WTC11 (cell line): ENCODE measurements around the gene GHSR. TPM values are rescaled to one million over a fixed set of nuclear protein-coding genes. Genes with fewer than 3 reads are reported as not detected.

Source experiments
- ATAC-seq: fragments of 200-7000 bp; cut with Tn5 transposase; 2 replicates; pipeline ENCODE4 v1.10.0; 2021; ENCODE audit warnings: mild to moderate bottlenecking, moderate library complexity
- CTCF ChIA-PET: fragments of 300-600 bp; sonication (Branson Sonifier 250); formaldehyde crosslinking; loops from one replicate; lab custom pipeline; 2021; ENCODE audit warnings: antibody characterized with exemption; lab: Charles Lee
- POLR2A ChIA-PET: fragments of 350-600 bp; sonication (Branson Sonifier 250); formaldehyde crosslinking; loops from one replicate; lab custom pipeline; 2021; ENCODE audit warnings: antibody characterized with exemption; lab: Charles Lee
- DNase-seq: peaks from one replicate; pipeline ENCODE4 v3.0.0; 2021; ENCODE audit warnings: low spot score
- H3K27ac Mint-ChIP-seq: 2 replicates; pipeline ENCODE4 v1.8.0; 2021; ENCODE audit warnings: mixed read lengths
- H3K27me3 Mint-ChIP-seq: 2 replicates; pipeline ENCODE4 v1.8.0; 2021; ENCODE audit warnings: low read depth, mild to moderate bottlenecking, moderate library complexity, mixed read lengths
- H3K36me3 Mint-ChIP-seq: 2 replicates; pipeline ENCODE4 v1.8.0; 2021; ENCODE audit warnings: mixed read lengths
- H3K4me1 Mint-ChIP-seq: 2 replicates; pipeline ENCODE4 v1.8.0; 2022; ENCODE audit warnings: mixed read lengths
- H3K4me3 Mint-ChIP-seq: 2 replicates; pipeline ENCODE4 v1.8.0; 2021; ENCODE audit warnings: mild to moderate bottlenecking, moderate library complexity, mixed read lengths
- H3K9me3 Mint-ChIP-seq: 2 replicates; pipeline ENCODE4 v1.8.0; 2021; ENCODE audit warnings: mixed read lengths
- CBFB ChIP-seq: sonication (generic); formaldehyde crosslinking; IDR thresholded peaks from 2 replicates; pipeline ENCODE4 v1.8.1; 2022; ENCODE audit warnings: mild to moderate bottlenecking, low read depth, missing genetic modification reagents
- CREM ChIP-seq: sonication (generic); formaldehyde crosslinking; IDR thresholded peaks from 2 replicates; pipeline ENCODE4 v1.8.1; 2022; ENCODE audit warnings: mild to moderate bottlenecking, missing genetic modification reagents, moderate library complexity
- EMX1 ChIP-seq: fragments of 250-450 bp; sonication (Bioruptor Pico); IDR thresholded peaks from 2 replicates; pipeline ENCODE4 v1.8.0; 2021; ENCODE audit warnings: mild to moderate bottlenecking
- ETV6 ChIP-seq: sonication (generic); formaldehyde crosslinking; IDR thresholded peaks from 2 replicates; pipeline ENCODE4 v1.8.1; 2022; ENCODE audit warnings: mild to moderate bottlenecking, missing genetic modification reagents
- FOXJ3 ChIP-seq: sonication (generic); formaldehyde crosslinking; IDR thresholded peaks from 2 replicates; pipeline ENCODE4 v1.9.0; 2021; ENCODE audit warnings: missing genetic modification reagents, mild to moderate bottlenecking, borderline replicate concordance
- FOXP1 ChIP-seq: sonication (generic); formaldehyde crosslinking; IDR thresholded peaks from 2 replicates; pipeline ENCODE4 v1.8.0; 2022; ENCODE audit warnings: missing genetic modification reagents, mild to moderate bottlenecking, moderate library complexity, borderline replicate concordance
- MYBL2 ChIP-seq: sonication (generic); formaldehyde crosslinking; IDR thresholded peaks from 2 replicates; pipeline ENCODE4 v1.8.1; 2023; ENCODE audit warnings: mild to moderate bottlenecking, moderate library complexity, missing genetic modification reagents
- SOX15 ChIP-seq: fragments of 250-450 bp; sonication (Bioruptor Pico); IDR thresholded peaks from 2 replicates; pipeline ENCODE4 v1.9.0; 2021; ENCODE audit warnings: mild to moderate bottlenecking
- TCF7 ChIP-seq: sonication (generic); formaldehyde crosslinking; IDR thresholded peaks from 2 replicates; pipeline ENCODE4 v1.8.0; 2022; ENCODE audit warnings: mild to moderate bottlenecking, low read depth, missing genetic modification reagents, moderate library complexity
- ZNF121 ChIP-seq: sonication (generic); formaldehyde crosslinking; IDR thresholded peaks from 2 replicates; pipeline ENCODE4 v1.8.0; 2023; ENCODE audit warnings: missing genetic modification reagents
- ZNF219 ChIP-seq: sonication (generic); formaldehyde crosslinking; IDR thresholded peaks from 2 replicates; pipeline ENCODE4 v1.8.0; 2023; ENCODE audit warnings: missing genetic modification reagents, mild to moderate bottlenecking, borderline replicate concordance
- ZNF232 ChIP-seq: sonication (generic); formaldehyde crosslinking; IDR thresholded peaks from 2 replicates; pipeline ENCODE4 v1.8.0; 2022; ENCODE audit warnings: mild to moderate bottlenecking, missing genetic modification reagents
- total RNA-seq: library from RNA; stranded (reverse); gene quantifications from 3 replicates; pipeline ENCODE4 v1.2.3, GENCODE V29; 2021
- TF ChIP-seq, protein P1 (sequence below): sonication (generic); formaldehyde crosslinking; IDR thresholded peaks from 2 replicates; pipeline ENCODE4 v1.8.0; 2022; ENCODE audit warnings: missing genetic modification reagents
- TF ChIP-seq, protein P2 (sequence below): sonication (generic); formaldehyde crosslinking; IDR thresholded peaks from 2 replicates; pipeline ENCODE4 v1.8.1; 2023; ENCODE audit warnings: mild to moderate bottlenecking, missing genetic modification reagents
- TF ChIP-seq, protein P3 (sequence below): fragments of 250-450 bp; sonication (Bioruptor Pico); IDR thresholded peaks from 2 replicates; pipeline ENCODE4 v1.8.0; 2021; ENCODE audit warnings: mild to moderate bottlenecking
- TF ChIP-seq, protein P4 (sequence below): sonication (generic); formaldehyde crosslinking; conservative IDR thresholded peaks from 2 replicates; pipeline ENCODE4 v1.8.1; 2022; ENCODE audit warnings: mild to moderate bottlenecking, missing genetic modification reagents
- TF ChIP-seq, protein P5 (sequence below): sonication (generic); formaldehyde crosslinking; IDR thresholded peaks from 2 replicates; pipeline ENCODE4 v1.8.0; 2023; ENCODE audit warnings: missing genetic modification reagents
- TF ChIP-seq, protein P6 (sequence below): fragments of 250-450 bp; sonication (Bioruptor Pico); IDR thresholded peaks from 2 replicates; pipeline ENCODE4 v1.9.0; 2021; ENCODE audit warnings: mild to moderate bottlenecking

Gene GHSR
- total RNA-seq, 1 experiment from 2014 or later = not detected

DNA sequence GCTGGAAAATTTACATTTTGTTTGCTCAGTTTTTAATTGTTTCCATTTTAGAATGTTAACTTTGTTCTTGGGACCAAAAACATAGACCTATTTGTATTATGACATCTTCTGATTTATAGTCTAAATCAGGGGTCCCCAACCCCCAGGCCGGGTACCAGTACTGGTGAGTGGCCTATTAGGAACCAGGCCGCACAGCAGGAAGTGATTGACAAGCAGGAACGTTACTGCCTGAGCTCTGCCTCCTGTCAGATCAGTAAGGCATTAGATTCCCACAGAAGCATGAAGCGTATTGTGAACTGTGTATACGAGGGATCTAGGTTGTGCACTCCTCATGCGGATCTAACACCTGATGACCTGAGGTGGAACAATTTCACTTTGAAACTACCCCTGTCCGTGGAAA is 51.9 kb downstream of the GHSR start:
- no peaks in the 10 kb centered on the region for H3K27me3 Mint-ChIP-seq
- no peak overlapping the region for H3K27ac Mint-ChIP-seq
- TF ChIP-seq ETV6 (CRISPR knock-in tag) (no peak), ZNF232 (CRISPR knock-in tag) (no peak), MYBL2 (CRISPR knock-in tag) (no peak), CBFB (CRISPR knock-in tag) (no peak), FOXJ3 (CRISPR knock-in tag) (no peak), SOX15 (no peak), EMX1 (CRISPR knock-in tag) (no peak), CREM (CRISPR knock-in tag) (no peak)
- TF ChIP-seq, protein P1, sequence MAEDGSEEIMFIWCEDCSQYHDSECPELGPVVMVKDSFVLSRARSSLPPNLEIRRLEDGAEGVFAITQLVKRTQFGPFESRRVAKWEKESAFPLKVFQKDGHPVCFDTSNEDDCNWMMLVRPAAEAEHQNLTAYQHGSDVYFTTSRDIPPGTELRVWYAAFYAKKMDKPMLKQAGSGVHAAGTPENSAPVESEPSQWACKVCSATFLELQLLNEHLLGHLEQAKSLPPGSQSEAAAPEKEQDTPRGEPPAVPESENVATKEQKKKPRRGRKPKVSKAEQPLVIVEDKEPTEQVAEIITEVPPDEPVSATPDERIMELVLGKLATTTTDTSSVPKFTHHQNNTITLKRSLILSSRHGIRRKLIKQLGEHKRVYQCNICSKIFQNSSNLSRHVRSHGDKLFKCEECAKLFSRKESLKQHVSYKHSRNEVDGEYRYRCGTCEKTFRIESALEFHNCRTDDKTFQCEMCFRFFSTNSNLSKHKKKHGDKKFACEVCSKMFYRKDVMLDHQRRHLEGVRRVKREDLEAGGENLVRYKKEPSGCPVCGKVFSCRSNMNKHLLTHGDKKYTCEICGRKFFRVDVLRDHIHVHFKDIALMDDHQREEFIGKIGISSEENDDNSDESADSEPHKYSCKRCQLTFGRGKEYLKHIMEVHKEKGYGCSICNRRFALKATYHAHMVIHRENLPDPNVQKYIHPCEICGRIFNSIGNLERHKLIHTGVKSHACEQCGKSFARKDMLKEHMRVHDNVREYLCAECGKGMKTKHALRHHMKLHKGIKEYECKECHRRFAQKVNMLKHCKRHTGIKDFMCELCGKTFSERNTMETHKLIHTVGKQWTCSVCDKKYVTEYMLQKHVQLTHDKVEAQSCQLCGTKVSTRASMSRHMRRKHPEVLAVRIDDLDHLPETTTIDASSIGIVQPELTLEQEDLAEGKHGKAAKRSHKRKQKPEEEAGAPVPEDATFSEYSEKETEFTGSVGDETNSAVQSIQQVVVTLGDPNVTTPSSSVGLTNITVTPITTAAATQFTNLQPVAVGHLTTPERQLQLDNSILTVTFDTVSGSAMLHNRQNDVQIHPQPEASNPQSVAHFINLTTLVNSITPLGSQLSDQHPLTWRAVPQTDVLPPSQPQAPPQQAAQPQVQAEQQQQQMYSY (CRISPR knock-in tag) = no peak
- TF ChIP-seq, protein P2, sequence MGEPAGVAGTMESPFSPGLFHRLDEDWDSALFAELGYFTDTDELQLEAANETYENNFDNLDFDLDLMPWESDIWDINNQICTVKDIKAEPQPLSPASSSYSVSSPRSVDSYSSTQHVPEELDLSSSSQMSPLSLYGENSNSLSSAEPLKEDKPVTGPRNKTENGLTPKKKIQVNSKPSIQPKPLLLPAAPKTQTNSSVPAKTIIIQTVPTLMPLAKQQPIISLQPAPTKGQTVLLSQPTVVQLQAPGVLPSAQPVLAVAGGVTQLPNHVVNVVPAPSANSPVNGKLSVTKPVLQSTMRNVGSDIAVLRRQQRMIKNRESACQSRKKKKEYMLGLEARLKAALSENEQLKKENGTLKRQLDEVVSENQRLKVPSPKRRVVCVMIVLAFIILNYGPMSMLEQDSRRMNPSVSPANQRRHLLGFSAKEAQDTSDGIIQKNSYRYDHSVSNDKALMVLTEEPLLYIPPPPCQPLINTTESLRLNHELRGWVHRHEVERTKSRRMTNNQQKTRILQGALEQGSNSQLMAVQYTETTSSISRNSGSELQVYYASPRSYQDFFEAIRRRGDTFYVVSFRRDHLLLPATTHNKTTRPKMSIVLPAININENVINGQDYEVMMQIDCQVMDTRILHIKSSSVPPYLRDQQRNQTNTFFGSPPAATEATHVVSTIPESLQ = no peak
- TF ChIP-seq, protein P3, sequence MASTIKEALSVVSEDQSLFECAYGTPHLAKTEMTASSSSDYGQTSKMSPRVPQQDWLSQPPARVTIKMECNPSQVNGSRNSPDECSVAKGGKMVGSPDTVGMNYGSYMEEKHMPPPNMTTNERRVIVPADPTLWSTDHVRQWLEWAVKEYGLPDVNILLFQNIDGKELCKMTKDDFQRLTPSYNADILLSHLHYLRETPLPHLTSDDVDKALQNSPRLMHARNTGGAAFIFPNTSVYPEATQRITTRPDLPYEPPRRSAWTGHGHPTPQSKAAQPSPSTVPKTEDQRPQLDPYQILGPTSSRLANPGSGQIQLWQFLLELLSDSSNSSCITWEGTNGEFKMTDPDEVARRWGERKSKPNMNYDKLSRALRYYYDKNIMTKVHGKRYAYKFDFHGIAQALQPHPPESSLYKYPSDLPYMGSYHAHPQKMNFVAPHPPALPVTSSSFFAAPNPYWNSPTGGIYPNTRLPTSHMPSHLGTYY (CRISPR knock-in tag) = no peak
- DNase-seq = no peak
- no peak overlapping the region for H3K4me3 Mint-ChIP-seq
- POLR2A ChIA-PET = no interaction called here
- H3K4me1 Mint-ChIP-seq = peaks cover 2% of the 10 kb centered on the region
- peaks cover 20% of the 10 kb centered on the region for H3K36me3 Mint-ChIP-seq
- CTCF ChIA-PET = no interaction called here
- ATAC-seq = no peak
- peaks cover 15% of the 10 kb centered on the region for H3K9me3 Mint-ChIP-seq

DNA sequence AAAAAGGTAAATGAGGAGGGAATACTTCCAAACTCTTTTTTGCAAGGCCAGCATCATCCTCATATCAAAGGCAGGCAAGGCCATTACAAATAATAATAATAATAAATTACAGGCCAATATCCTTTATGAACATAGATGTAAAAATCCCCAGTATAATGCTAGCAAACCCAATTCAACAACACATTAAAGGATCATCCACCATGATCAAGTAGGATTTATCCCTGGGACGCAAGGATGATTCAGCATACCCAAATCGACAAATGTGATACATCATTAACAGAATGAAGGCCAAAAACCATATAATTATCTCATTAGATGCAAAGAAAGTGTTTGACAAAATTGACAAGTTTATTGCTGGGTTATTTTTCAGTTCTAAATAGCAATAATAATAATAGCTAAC is 53.6 kb downstream of the GHSR start:
- Mint-ChIP-seq H3K4me3 (no peak overlapping the region), H3K36me3 (peaks cover 12% of the 10 kb centered on the region), H3K9me3 (peaks cover 11% of the 10 kb centered on the region), H3K27me3 (no peaks in the 10 kb centered on the region), H3K27ac (no peak overlapping the region), H3K4me1 (peaks cover 10% of the 10 kb centered on the region)
- TF ChIP-seq, protein P4, sequence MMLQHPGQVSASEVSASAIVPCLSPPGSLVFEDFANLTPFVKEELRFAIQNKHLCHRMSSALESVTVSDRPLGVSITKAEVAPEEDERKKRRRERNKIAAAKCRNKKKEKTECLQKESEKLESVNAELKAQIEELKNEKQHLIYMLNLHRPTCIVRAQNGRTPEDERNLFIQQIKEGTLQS (CRISPR knock-in tag) = no peak
- TF ChIP-seq, protein P5, sequence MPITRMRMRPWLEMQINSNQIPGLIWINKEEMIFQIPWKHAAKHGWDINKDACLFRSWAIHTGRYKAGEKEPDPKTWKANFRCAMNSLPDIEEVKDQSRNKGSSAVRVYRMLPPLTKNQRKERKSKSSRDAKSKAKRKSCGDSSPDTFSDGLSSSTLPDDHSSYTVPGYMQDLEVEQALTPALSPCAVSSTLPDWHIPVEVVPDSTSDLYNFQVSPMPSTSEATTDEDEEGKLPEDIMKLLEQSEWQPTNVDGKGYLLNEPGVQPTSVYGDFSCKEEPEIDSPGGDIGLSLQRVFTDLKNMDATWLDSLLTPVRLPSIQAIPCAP (CRISPR knock-in tag) = no peak
- no peak for TF ChIP-seq TCF7 (CRISPR knock-in tag)
- no peak for TF ChIP-seq ZNF121
- no peak for TF ChIP-seq FOXP1
- no peak for TF ChIP-seq ZNF219 (CRISPR knock-in tag)
- TF ChIP-seq, protein P6, sequence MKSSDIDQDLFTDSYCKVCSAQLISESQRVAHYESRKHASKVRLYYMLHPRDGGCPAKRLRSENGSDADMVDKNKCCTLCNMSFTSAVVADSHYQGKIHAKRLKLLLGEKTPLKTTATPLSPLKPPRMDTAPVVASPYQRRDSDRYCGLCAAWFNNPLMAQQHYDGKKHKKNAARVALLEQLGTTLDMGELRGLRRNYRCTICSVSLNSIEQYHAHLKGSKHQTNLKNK (CRISPR knock-in tag) = no peak
- DNase-seq (no peak), ATAC-seq (no peak)
- CTCF ChIA-PET = interaction anchor here (1.0 kb wide), 1 partner anchor 67 kb away, joined by 3 read pairs; no protein-coding TSS in a partner anchor
- POLR2A ChIA-PET = no interaction called here

Other genes starting within 250 kb of the GHSR start
- gene TNFSF10, start 75.0 kb upstream of the GHSR start, total RNA-seq = 0.22 to 0.39 TPM (median 0.27 TPM) in 3 replicates